ENCODE data around the gene ACAA1. TPM values are rescaled to one million over a fixed set of nuclear protein-coding genes. Genes with fewer than 3 reads are reported as not detected.
"Not testable (repeated sequence)": the region's sequence is repeated elsewhere in the genome, so short reads cannot be mapped to it uniquely, and the experiment has no call there.

Gene ACAA1
- 100 to 1,000 TPM; 138 to 154 (median 150) TPM for polyA plus RNA-seq (ENCODE audit: insufficient read length in 3 of 3)
- long read RNA-seq, donor 1, transcript ACAA1-202 (12 exons, 1,785 nt): major isoform, 50 of 91 reads
- long read RNA-seq, donor 1, partial matches to known transcripts: 34 of 91 reads
- long read RNA-seq, donor 1, other reads (novel, unspliced or antisense): 0 of 91 reads
- long read RNA-seq, donor 2, transcript ACAA1-215 (3 exons, 876 nt): minor isoform, 7 of 126 reads
- long read RNA-seq, donor 2, transcript ACAA1-202 (12 exons, 1,785 nt): major isoform, 59 of 126 reads
- long read RNA-seq, donor 2, partial matches to known transcripts: 49 of 126 reads
- long read RNA-seq, donor 2, other reads (novel, unspliced or antisense): 6 of 126 reads
- long read RNA-seq, donor 3, transcript ACAA1-202 (12 exons, 1,785 nt): major isoform, 21 of 37 reads
- long read RNA-seq, donor 3, partial matches to known transcripts: 10 of 37 reads
- long read RNA-seq, donor 3, other reads (novel, unspliced or antisense): 0 of 37 reads
- long read RNA-seq, donor 4, transcript ACAA1-203 (10 exons, 1,944 nt): minor isoform, 6 of 84 reads
- long read RNA-seq, donor 4, transcript ACAA1-215 (3 exons, 876 nt): minor isoform, 11 of 84 reads
- long read RNA-seq, donor 4, transcript ACAA1-202 (12 exons, 1,785 nt): major isoform, 39 of 84 reads
- long read RNA-seq, donor 4, partial matches to known transcripts: 26 of 84 reads
- long read RNA-seq, donor 4, other reads (novel, unspliced or antisense): 0 of 84 reads
- long read RNA-seq, donor 5, transcript ACAA1-202 (12 exons, 1,785 nt): major isoform, 19 of 40 reads
- long read RNA-seq, donor 5, partial matches to known transcripts: 16 of 40 reads
- long read RNA-seq, donor 5, other reads (novel, unspliced or antisense): 0 of 40 reads
- long read RNA-seq, donor 6, transcript ACAA1-202 (12 exons, 1,785 nt): major isoform, 23 of 54 reads
- long read RNA-seq, donor 6, transcript ACAA1-215 (3 exons, 876 nt): minor isoform, 7 of 54 reads
- long read RNA-seq, donor 6, partial matches to known transcripts: 19 of 54 reads
- long read RNA-seq, donor 6, other reads (novel, unspliced or antisense): 0 of 54 reads
- long read RNA-seq, donor 7, transcript ACAA1-202 (12 exons, 1,785 nt): major isoform, 36 of 47 reads
- long read RNA-seq, donor 7, partial matches to known transcripts: 8 of 47 reads
- long read RNA-seq, donor 7, other reads (novel, unspliced or antisense): 0 of 47 reads
- long read RNA-seq, donor 8, partial matches to known transcripts: 0 of 6 reads
- long read RNA-seq, donor 8, other reads (novel, unspliced or antisense): 0 of 6 reads
- long read RNA-seq, donor 9, transcript ACAA1-202 (12 exons, 1,785 nt): major isoform, 49 of 109 reads
- long read RNA-seq, donor 9, transcript ACAA1-215 (3 exons, 876 nt): minor isoform, 6 of 109 reads
- long read RNA-seq, donor 9, partial matches to known transcripts: 46 of 109 reads
- long read RNA-seq, donor 9, other reads (novel, unspliced or antisense): 0 of 109 reads
- long read RNA-seq, donor 10, transcript ACAA1-215 (3 exons, 876 nt): minor isoform, 8 of 72 reads
- long read RNA-seq, donor 10, transcript ACAA1-202 (12 exons, 1,785 nt): major isoform, 32 of 72 reads
- long read RNA-seq, donor 10, partial matches to known transcripts: 30 of 72 reads
- long read RNA-seq, donor 10, other reads (novel, unspliced or antisense): 0 of 72 reads
- long read RNA-seq, donor 11, transcript ACAA1-202 (12 exons, 1,785 nt): major isoform, 7 of 8 reads
- long read RNA-seq, donor 11, partial matches to known transcripts: 0 of 8 reads
- long read RNA-seq, donor 11, other reads (novel, unspliced or antisense): 0 of 8 reads
- long read RNA-seq, donor 12, transcript ACAA1-217 (3 exons, 580 nt): minor isoform, 6 of 111 reads
- long read RNA-seq, donor 12, transcript ACAA1-215 (3 exons, 876 nt): minor isoform, 6 of 111 reads
- long read RNA-seq, donor 12, transcript ACAA1-202 (12 exons, 1,785 nt): major isoform, 45 of 111 reads
- long read RNA-seq, donor 12, partial matches to known transcripts: 52 of 111 reads
- long read RNA-seq, donor 12, other reads (novel, unspliced or antisense): 0 of 111 reads
- long read RNA-seq, donor 13, transcript ACAA1-202 (12 exons, 1,785 nt): major isoform, 14 of 32 reads
- long read RNA-seq, donor 13, partial matches to known transcripts: 12 of 32 reads
- long read RNA-seq, donor 13, other reads (novel, unspliced or antisense): 0 of 32 reads
- long read RNA-seq, donor 14: 0 reads
- long read RNA-seq, donor 15, transcript ACAA1-202 (12 exons, 1,785 nt): major isoform, 31 of 117 reads
- long read RNA-seq, donor 15, transcript ACAA1-217 (3 exons, 580 nt): minor isoform, 5 of 117 reads
- long read RNA-seq, donor 15, transcript ACAA1-215 (3 exons, 876 nt): minor isoform, 9 of 117 reads
- long read RNA-seq, donor 15, partial matches to known transcripts: 70 of 117 reads
- long read RNA-seq, donor 15, other reads (novel, unspliced or antisense): 0 of 117 reads
- long read RNA-seq, donor 16, transcript ACAA1-215 (3 exons, 876 nt): minor isoform, 5 of 83 reads
- long read RNA-seq, donor 16, transcript ACAA1-202 (12 exons, 1,785 nt): major isoform, 29 of 83 reads
- long read RNA-seq, donor 16, partial matches to known transcripts: 45 of 83 reads
- long read RNA-seq, donor 16, other reads (novel, unspliced or antisense): 0 of 83 reads

GRCh38 chr3:38136777-38137614, at the start of gene ACAA1:
ACAA1 (minus strand) TSS chr3:38137127; CDS start chr3:38137035, 92 bp downstream.
- peak; percentile 99 for DNase-seq

- no peak for DNase-seq
Measured at GRCh38 chr3:38177181-38177580, 40.3 kb upstream of the ACAA1 start.

- DNase-seq: no peak
Measured at GRCh38 chr3:38173834-38174418, 37.0 kb upstream of the ACAA1 start.

GRCh38 chr3:38171622-38172021, 34.7 kb upstream of the ACAA1 start:
- DNase-seq: no peak

GRCh38 chr3:38170722-38171121, 33.8 kb upstream of the ACAA1 start:
- no peak for DNase-seq

GRCh38 chr3:38169027-38169317, 32.0 kb upstream of the ACAA1 start:
- DNase-seq: no peak

GRCh38 chr3:38168151-38169026, 31.5 kb upstream of the ACAA1 start:
- no peak for DNase-seq

- DNase-seq: no peak
Measured at GRCh38 chr3:38167591-38167990, 30.7 kb upstream of the ACAA1 start.

GRCh38 chr3:38165722-38166387, 28.9 kb upstream of the ACAA1 start:
- DNase-seq: no peak

- DNase-seq: peak; percentile 100
Measured at GRCh38 chr3:38164952-38165721, 28.2 kb upstream of the ACAA1 start, which contains the start of gene OXSR1. OXSR1 (plus strand) TSS chr3:38165537; CDS start chr3:38165877, 340 bp downstream.

- no peak for DNase-seq
Measured at GRCh38 chr3:38164643-38164951, 27.7 kb upstream of the ACAA1 start.

- DNase-seq: peak; percentile 37
Measured at GRCh38 chr3:38163841-38164642, 27.1 kb upstream of the ACAA1 start.

GRCh38 chr3:38163117-38163840, 26.4 kb upstream of the ACAA1 start:
- no peak for DNase-seq

- not testable (repeated sequence) for DNase-seq
Measured at GRCh38 chr3:38160704-38161103, 23.8 kb upstream of the ACAA1 start.
